GM08714 (cell line): ENCODE results near the gene ABCA4.

ENCODE experiments used
- H3K4me3 ChIP-seq: fragments of 200-500 bp; sonication (Bioruptor generic); 2 replicates; pipeline ENCODE4 v1.5.1; 2014; ENCODE audit warnings: mild to moderate bottlenecking, low read length, inconsistent platforms
- ZNF274 ChIP-seq: IDR thresholded peaks from 2 replicates; pipeline ENCODE4 v1.6.1; 2012; ENCODE audit warnings: mild to moderate bottlenecking, low read depth, low read length

Gene ABCA4

GRCh38 chr1:94017155-94017829 is 103.7 kb downstream of the ABCA4 start:
- H3K4me3 ChIP-seq = no peak overlapping the region

GRCh38 chr1:94015489-94015817 is 105.5 kb downstream of the ABCA4 start:
- no peak overlapping the region for H3K4me3 ChIP-seq
- TF ChIP-seq ZNF274 = no peak

More at GRCh38 chr1:94017155-94017829, 103.7 kb downstream of the ABCA4 start:
- no peak for TF ChIP-seq ZNF274

- no peak for TF ChIP-seq ZNF274
- no peak overlapping the region for H3K4me3 ChIP-seq
These were observed 106.1 kb downstream of the ABCA4 start for GRCh38 chr1:94014635-94015488.

GRCh38 chr1:94014087-94014486 is 106.9 kb downstream of the ABCA4 start:
- no peak overlapping the region for H3K4me3 ChIP-seq
- no peak for TF ChIP-seq ZNF274

- H3K4me3 ChIP-seq = no peak overlapping the region
- no peak for TF ChIP-seq ZNF274
These were observed 107.5 kb downstream of the ABCA4 start for GRCh38 chr1:94013367-94013878.

- no peak overlapping the region for H3K4me3 ChIP-seq
- no peak for TF ChIP-seq ZNF274
These were observed 108.1 kb downstream of the ABCA4 start for GRCh38 chr1:94012708-94013366.

- no peak for TF ChIP-seq ZNF274
- H3K4me3 ChIP-seq = no peak overlapping the region
These were observed 109.0 kb downstream of the ABCA4 start for GRCh38 chr1:94011709-94012595.

- no peak for TF ChIP-seq ZNF274
These were observed 109.8 kb downstream of the ABCA4 start for GRCh38 chr1:94011129-94011528.

GRCh38 chr1:94009304-94009703 is 111.6 kb downstream of the ABCA4 start:
- TF ChIP-seq ZNF274 = no peak

More at GRCh38 chr1:94011129-94011528, 109.8 kb downstream of the ABCA4 start:
- no peak overlapping the region for H3K4me3 ChIP-seq

GRCh38 chr1:94006604-94007003 is 114.3 kb downstream of the ABCA4 start:
- H3K4me3 ChIP-seq = no peak overlapping the region
- TF ChIP-seq ZNF274 = no peak

More at GRCh38 chr1:94009304-94009703, 111.6 kb downstream of the ABCA4 start:
- no peak overlapping the region for H3K4me3 ChIP-seq

- H3K4me3 ChIP-seq = no peak overlapping the region
- TF ChIP-seq ZNF274 = no peak
These were observed 116.0 kb downstream of the ABCA4 start for GRCh38 chr1:94004924-94005323.

- no peak for TF ChIP-seq ZNF274
- no peak overlapping the region for H3K4me3 ChIP-seq
These were observed 118.7 kb downstream of the ABCA4 start for GRCh38 chr1:94002046-94002787.
